ENCODE data around the gene ZNF688. TPM values are rescaled to one million over a fixed set of nuclear protein-coding genes. Genes with fewer than 3 reads are reported as not detected.

The ZNF688 gene
- total RNA-seq: 4.4 and 7.8 TPM in 2 replicates

DNA sequence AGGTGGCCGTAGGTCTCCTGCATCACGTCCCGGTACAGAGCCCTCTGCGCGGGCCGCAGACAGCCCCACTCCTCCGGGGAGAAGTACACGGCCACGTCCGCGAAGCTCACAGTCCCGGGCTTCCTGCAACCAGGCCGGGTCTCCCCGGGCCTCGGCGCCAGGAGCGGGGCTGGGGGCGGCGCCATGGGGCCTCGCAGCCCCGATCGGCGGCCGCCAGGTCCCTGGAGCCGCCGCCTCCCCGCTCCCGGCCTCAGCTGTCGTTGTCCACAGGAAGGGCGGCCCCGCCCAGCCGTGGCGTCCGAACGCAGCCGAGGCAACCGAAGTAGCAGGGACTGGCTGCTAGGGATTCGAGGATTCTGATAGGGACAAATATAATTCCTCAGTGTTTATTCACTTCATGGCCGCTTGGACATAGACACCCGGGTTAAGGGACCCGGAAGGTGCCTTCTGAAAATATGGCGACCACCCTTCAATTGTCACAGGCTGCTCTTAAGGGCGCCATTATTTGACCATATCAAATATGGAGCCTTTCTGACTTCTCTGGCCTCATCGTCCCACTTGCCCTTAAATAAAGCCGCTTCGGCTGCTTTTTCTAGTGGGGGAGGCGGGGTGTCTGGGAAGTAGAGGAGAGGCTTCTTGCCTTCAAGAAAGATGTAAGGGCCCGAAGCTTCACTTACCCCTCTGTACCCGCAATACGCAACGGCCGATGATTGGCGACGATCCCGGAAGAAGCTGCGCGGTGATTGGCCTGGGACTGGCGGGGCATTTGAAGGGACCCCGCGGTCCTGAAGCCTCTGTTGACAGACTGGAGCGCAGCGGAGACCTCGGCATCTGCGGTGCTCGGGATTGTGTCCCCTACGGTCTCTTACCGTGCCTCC is at the start of gene ZNF688:
Gene ZNF688 (minus strand): TSS at position 270 of the 878 bp plus-strand sequence. CDS start 85 bp downstream, at position 185.

DNA sequence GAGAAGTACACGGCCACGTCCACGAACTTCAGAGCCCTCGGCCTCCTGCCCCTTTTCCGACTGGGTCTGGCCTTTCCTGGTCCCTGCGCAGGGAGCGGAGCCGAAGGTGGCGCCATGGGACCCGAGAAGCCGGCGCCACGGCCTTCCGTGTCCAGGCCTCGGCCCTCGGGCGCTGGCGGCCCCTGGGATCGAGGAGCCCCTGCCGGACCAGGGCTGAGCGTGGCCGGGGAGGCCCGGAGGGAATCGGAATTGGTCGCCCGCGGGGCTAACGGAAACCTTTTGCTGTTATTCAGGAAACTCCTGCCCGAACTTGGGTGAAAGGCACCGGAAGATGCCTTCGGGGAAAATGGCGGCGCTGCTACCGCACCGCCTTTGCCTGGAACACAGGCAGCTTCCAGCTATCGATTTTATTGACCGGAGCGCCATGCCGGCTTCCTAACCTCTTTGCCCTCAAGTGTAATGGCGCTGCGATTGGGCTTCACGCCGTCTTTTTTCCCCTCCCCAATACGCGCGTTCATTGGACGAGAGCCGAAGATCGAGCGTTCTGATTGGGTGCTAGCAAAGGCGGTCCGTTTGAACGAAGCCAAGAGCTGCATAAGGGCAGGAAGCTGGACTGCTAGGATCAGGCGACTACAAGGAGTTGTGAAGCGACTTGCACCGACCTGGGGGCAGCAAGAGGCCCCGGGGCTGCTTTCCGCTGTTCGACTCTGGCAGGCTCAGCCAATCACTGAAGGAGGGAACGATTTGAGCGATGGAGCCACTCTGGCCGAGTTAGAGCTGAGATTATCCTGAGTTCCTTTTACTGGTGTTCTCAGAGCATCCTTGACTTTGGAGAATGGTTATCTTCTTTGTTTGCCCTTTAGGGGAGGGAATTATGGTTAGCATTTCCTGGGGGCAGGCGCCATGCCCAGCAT is 38.7 kb upstream of the ZNF688 start, which contains the start of gene ZNF689:
Gene ZNF689 (minus strand): TSS at position 464 of the 914 bp plus-strand sequence. CDS start 348 bp downstream, at position 116.

DNA sequence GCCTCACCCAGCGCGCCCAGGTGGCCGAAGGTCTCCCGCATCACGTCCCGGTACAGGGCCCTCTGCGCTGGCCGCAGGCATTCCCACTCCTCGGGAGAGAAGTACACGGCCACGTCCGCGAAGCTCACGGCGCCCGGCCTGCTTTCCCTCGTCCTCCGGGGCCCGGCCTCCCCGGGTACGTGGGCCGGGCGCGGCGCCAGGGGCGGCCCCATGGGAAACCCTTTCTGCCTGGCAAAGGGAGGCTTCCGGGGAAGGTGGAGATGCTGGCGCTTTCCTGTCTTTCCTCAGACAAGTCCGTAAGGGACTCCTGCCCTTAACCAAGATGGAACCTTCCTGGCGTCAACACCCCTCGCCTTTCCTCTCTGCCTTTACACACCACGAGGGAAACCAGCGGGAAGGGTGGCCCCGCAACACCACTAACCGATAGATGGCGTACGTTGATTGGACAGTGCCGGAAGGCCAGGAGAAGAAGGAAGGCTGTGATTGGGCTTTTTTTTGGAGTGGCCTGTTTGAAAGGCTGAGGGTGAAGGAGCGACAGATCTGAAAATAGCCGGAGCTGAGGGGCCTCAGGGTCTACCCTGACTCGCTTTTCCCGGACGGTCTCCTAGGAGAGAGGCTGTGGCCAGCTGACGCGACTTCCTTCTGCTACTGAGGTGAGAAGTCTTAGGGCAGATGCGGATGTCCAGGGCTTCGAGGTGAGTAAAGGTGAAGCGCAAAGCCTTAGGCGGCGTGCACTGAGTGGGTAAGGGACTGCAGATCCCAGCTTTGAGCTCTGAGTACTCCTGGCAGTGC is 14.1 kb upstream of the ZNF688 start, which contains the start of gene ZNF785:
Gene ZNF785 (minus strand): TSS at position 298 of the 792 bp plus-strand sequence. CDS start 86 bp downstream, at position 212.

DNA sequence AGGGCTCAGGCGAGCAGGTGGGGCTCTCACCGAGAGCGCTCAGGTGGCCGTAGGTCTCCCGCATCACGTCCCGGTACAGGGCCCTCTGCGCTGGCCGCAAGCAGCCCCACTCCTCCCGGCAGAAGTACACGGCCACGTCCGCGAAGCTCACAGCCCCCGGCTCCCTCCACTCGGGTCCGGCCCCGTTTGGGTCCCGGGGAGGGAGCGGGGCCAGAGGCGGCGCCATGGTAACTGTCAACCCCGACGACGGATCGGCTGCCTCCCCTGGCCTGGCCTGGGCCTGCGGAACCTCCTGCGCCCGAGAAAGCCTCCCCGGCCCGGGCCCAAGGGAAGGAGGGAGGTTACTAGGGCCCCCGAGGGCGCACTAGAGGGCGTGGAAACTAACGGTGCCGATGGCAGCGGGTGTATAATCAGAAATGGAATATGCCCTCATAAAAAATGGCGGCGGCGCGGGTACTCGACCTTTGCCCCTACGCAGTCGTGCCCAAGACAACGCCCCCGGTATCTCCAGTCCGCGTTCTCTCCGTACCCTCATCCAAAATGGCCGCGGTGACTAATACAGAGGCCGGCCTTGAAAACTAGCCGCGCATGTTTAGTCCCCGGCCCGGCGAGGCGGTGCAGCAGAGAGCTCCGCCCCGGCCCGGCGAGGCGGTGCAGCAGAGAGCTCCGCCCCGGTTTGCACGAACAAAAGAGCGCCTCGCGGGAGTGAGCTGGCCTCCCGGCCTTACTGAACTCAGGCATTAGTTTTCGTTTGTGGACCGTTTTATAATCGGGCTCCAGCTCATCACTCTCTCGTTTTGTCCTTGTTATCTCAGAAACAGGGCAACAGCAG is 13.3 kb downstream of the ZNF688 start, which contains the start of gene ZNF764:
Gene ZNF764 (minus strand): TSS at position 418 of the 832 bp plus-strand sequence. CDS start 192 bp downstream, at position 226.

DNA sequence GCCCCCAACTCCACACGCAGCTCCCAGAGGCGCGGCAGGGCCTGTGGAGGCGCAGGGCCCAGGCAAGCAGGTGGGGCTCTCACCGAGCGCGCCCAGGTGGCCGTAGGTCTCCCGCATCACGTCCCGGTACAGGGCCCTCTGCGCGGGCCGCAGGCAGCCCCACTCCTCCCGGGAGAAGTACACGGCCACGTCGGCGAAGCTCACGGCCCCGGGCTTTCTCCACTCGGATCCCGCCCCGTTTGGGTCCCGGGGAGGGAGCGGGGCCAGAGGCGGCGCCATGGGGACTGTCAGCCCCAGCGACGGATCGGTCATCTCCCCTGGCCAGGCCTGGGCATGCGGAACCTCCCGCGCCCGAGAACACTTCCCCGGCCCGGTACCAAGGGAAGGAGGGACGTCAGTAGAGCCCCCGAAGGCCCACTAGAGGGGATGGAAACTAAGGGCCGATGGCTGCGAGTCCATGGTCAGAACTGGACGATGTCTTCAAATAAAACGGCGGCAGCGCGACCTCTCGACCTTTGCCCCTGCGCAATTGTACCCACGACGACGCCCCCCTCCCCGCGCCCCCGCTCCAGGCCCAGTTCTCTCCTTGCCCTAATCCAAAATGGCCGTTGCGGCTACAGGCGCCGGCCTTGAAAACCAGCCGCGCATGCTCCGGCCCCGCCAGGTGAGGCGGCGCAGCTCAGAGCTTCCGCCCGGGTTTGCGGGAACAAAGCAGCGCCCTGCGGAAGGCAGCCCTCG is 37.0 kb downstream of the ZNF688 start, which contains the start of gene ZNF747:
Gene ZNF747 (minus strand): TSS at position 491 of the 738 bp plus-strand sequence. CDS start 179 bp downstream, at position 312.

DNA sequence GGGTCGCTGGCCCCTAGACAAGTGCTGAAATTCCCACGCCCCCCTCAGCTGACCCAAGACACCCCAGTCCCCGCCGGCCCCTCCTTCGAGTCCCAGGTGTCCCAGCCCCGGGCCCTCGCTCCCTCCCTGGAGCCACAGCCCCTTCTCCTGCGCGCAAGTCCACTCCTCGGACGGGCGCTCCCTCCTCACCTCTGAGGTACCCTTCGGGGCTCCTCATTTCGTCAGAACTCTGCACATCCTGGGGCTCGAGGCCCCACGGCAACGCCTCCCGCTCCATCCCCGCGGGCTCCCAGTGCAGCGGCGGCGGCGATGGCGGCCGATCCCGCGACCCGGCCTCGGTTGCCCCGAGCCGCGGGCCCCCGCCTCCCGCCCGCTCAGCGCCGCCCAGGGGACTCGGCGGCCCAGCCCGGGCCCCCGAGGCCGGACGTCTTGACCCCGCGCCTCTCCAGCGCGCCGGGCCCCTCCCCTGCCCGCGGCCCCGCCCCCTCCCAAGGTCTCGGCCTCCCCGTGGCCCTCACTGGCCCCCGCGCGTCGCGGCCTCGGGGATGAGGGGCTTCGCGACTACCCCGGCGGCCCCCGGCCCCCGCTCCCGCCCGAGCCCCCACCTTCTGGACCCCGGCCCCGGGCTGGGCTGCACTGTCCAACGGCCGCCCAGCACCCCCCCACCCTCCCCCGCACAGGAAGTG is 45.2 kb downstream of the ZNF688 start, which contains the start of gene ZNF768:
Gene ZNF768 (minus strand): TSS at position 430 of the 686 bp plus-strand sequence. CDS start 153 bp downstream, at position 277.

Other genes with a start within 250 kb of the ZNF688 start
- gene CD2BP2, start 216.4 kb downstream of the ZNF688 start, total RNA-seq: 24.5 and 25.1 TPM in 2 replicates
- gene TBC1D10B, start 201.2 kb downstream of the ZNF688 start, total RNA-seq: 36.3 and 42.3 TPM in 2 replicates
- not detected in 2 replicates for gene MYL11, start 196.9 kb downstream of the ZNF688 start, total RNA-seq
- 0.13 and 0.17 TPM in 2 replicates for gene SEPTIN1, start 189.2 kb downstream of the ZNF688 start, total RNA-seq
- 4.9 and 9.4 TPM in 2 replicates for gene ZNF48, start 176.3 kb downstream of the ZNF688 start, total RNA-seq
- gene ZNF771, start 164.1 kb downstream of the ZNF688 start, total RNA-seq: 9.8 and 12.4 TPM in 2 replicates
- 7.7 and 8.5 TPM in 2 replicates for gene DCTPP1, start 141.7 kb downstream of the ZNF688 start, total RNA-seq
- 8.6 and 10.8 TPM in 2 replicates for gene SEPHS2, start 125.8 kb downstream of the ZNF688 start, total RNA-seq
- gene ITGAL, start 99.0 kb downstream of the ZNF688 start, total RNA-seq: 0.17 TPM in 1 of 2 replicates, not detected in the other
- 14.1 and 21.0 TPM in 2 replicates for gene ZNF768, start 45.1 kb downstream of the ZNF688 start, total RNA-seq
- gene ZNF747, start 36.9 kb downstream of the ZNF688 start, total RNA-seq: 10.2 and 11.6 TPM in 2 replicates
- gene ZNF764, start 13.3 kb downstream of the ZNF688 start, total RNA-seq: 4.8 and 5.1 TPM in 2 replicates
- gene ZNF785, start 14.0 kb upstream of the ZNF688 start, total RNA-seq: 10.2 and 10.6 TPM in 2 replicates
- 3.8 and 3.9 TPM in 2 replicates for gene ZNF689, start 38.7 kb upstream of the ZNF688 start, total RNA-seq
- gene PRR14, start 79.2 kb upstream of the ZNF688 start, total RNA-seq: 8.9 and 9.3 TPM in 2 replicates
- gene FBRS, start 86.7 kb upstream of the ZNF688 start, total RNA-seq: 21.6 and 22.4 TPM in 2 replicates
- 53.4 and 62.1 TPM in 2 replicates for gene SRCAP, start 127.5 kb upstream of the ZNF688 start, total RNA-seq
- gene PHKG2, start 176.7 kb upstream of the ZNF688 start, total RNA-seq: 16.4 and 17.3 TPM in 2 replicates
- gene CFAP119, start 190.3 kb upstream of the ZNF688 start, total RNA-seq: 0.91 and 1.3 TPM in 2 replicates
- gene RNF40, start 190.6 kb upstream of the ZNF688 start, total RNA-seq: 66.7 and 74.9 TPM in 2 replicates
- gene ZNF629, start 215.5 kb upstream of the ZNF688 start, total RNA-seq: 9.8 and 11.0 TPM in 2 replicates